ENCODE measurements around the gene MYOF. TPM values are rescaled to one million over a fixed set of nuclear protein-coding genes. Genes with fewer than 3 reads are reported as not detected.
A peak's percentile ranks its signal among the peaks of the same experiment; 100 is the strongest.

The MYOF gene
- total RNA-seq, 6 experiments from 2014 or later = 401 to 553 (median 530) TPM

GRCh38 chr10:93342921-93343320 is 139.2 kb downstream of the MYOF start:
- peak overlapping the region; percentile 20; the same call in 1 of the 2 replicates for H3K27ac Mint-ChIP-seq
- no peak overlapping the region for H3K4me3 Mint-ChIP-seq
- H3K4me1 Mint-ChIP-seq (ENCODE audit: low read depth) = peaks cover 20% of the 10 kb centered on the region
- no peaks in the 10 kb centered on the region for H3K9me3 Mint-ChIP-seq
- no peak for TF ChIP-seq CTCF (IDR thresholded peaks at IDR 0.05)
- peaks cover 11% of the 10 kb centered on the region for H3K27me3 Mint-ChIP-seq (ENCODE audit: insufficient read depth)
- peaks cover 66% of the 10 kb centered on the region for H3K36me3 Mint-ChIP-seq (ENCODE audit: low read depth)
- no peak for DNase-seq

GRCh38 chr10:93342366-93342765 is 139.8 kb downstream of the MYOF start:
- H3K27ac Mint-ChIP-seq = peak overlapping the region; percentile 20; the same call in 1 of the 2 replicates
- no peak for DNase-seq
- peaks cover 16% of the 10 kb centered on the region for H3K4me1 Mint-ChIP-seq (ENCODE audit: low read depth)
- H3K36me3 Mint-ChIP-seq (ENCODE audit: low read depth) = peaks cover 62% of the 10 kb centered on the region
- H3K4me3 Mint-ChIP-seq = no peak overlapping the region
- peaks cover 11% of the 10 kb centered on the region for H3K27me3 Mint-ChIP-seq (ENCODE audit: insufficient read depth)
- TF ChIP-seq CTCF (IDR thresholded peaks at IDR 0.05) = no peak
- H3K9me3 Mint-ChIP-seq = no peaks in the 10 kb centered on the region

GRCh38 chr10:93337309-93337721 is 144.8 kb downstream of the MYOF start:
- Mint-ChIP-seq H3K9me3 (no peaks in the 10 kb centered on the region), H3K27me3 (ENCODE audit: insufficient read depth) (peaks cover 15% of the 10 kb centered on the region), H3K4me3 (no peak overlapping the region; the same call in 1 of the 2 replicates), H3K36me3 (ENCODE audit: low read depth) (peaks cover 40% of the 10 kb centered on the region), H3K4me1 (ENCODE audit: low read depth) (no peaks in the 10 kb centered on the region), H3K27ac (no peak overlapping the region)
- no peak for DNase-seq
- no peak for TF ChIP-seq CTCF (IDR thresholded peaks at IDR 0.05)

GRCh38 chr10:93336678-93337077 is 145.5 kb downstream of the MYOF start:
- H3K27me3 Mint-ChIP-seq (ENCODE audit: insufficient read depth) = peaks cover 15% of the 10 kb centered on the region
- no peak for TF ChIP-seq CTCF (IDR thresholded peaks at IDR 0.05)
- DNase-seq = no peak
- no peak overlapping the region for H3K27ac Mint-ChIP-seq
- H3K36me3 Mint-ChIP-seq (ENCODE audit: low read depth) = peaks cover 34% of the 10 kb centered on the region
- no peaks in the 10 kb centered on the region for H3K4me1 Mint-ChIP-seq (ENCODE audit: low read depth)
- H3K4me3 Mint-ChIP-seq = no peak overlapping the region
- H3K9me3 Mint-ChIP-seq = no peaks in the 10 kb centered on the region

GRCh38 chr10:93336110-93336509 is 146.0 kb downstream of the MYOF start:
- no peaks in the 10 kb centered on the region for H3K9me3 Mint-ChIP-seq
- DNase-seq = no peak
- H3K27ac Mint-ChIP-seq = no peak overlapping the region
- peaks cover 33% of the 10 kb centered on the region for H3K36me3 Mint-ChIP-seq (ENCODE audit: low read depth)
- TF ChIP-seq CTCF (IDR thresholded peaks at IDR 0.05) = no peak
- peaks cover 15% of the 10 kb centered on the region for H3K27me3 Mint-ChIP-seq (ENCODE audit: insufficient read depth)
- H3K4me1 Mint-ChIP-seq (ENCODE audit: low read depth) = no peaks in the 10 kb centered on the region
- no peak overlapping the region for H3K4me3 Mint-ChIP-seq

- Mint-ChIP-seq H3K27ac (no peak overlapping the region), H3K36me3 (ENCODE audit: low read depth) (peaks cover 34% of the 10 kb centered on the region), H3K9me3 (no peaks in the 10 kb centered on the region), H3K4me1 (ENCODE audit: low read depth) (no peaks in the 10 kb centered on the region), H3K4me3 (no peak overlapping the region), H3K27me3 (ENCODE audit: insufficient read depth) (peaks cover 15% of the 10 kb centered on the region)
- TF ChIP-seq CTCF (IDR thresholded peaks at IDR 0.05) = no peak
- DNase-seq = peak; percentile 78
Measured at GRCh38 chr10:93334901-93335327, 147.2 kb downstream of the MYOF start.

Data from HFFc6 (cell line).